HepG2 (cell line): ENCODE data around the gene SLC7A10. TPM values are rescaled to one million over a fixed set of nuclear protein-coding genes. Genes with fewer than 3 reads are reported as not detected.
A peak's percentile ranks its signal among the peaks of the same experiment; 100 is the strongest.

Source experiments
- AGO1 ChIP-seq: fragments of 200-400 bp; formaldehyde crosslinking; IDR thresholded peaks from 2 replicates; pipeline ENCODE4 v1.6.1; 2017; ENCODE audit warnings: mild to moderate bottlenecking, low read depth, low read length, moderate library complexity; ENCODE audit not compliant: poor library complexity, severe bottlenecking
- CREB1 ChIP-seq, 2 experiments: fragments of 450-650 bp in 1 of 2; IDR thresholded peaks; 2 replicates each; pipeline ENCODE4 v1.6.1; 2016 to 2017; ENCODE audit warnings: control low read depth in 1 of 2, mild to moderate bottlenecking in 1 of 2, missing compliant biosample characterization in 1 of 2, missing genetic modification characterization in 1 of 2
- ESRRA ChIP-seq: sonication (generic); formaldehyde crosslinking; IDR thresholded peaks from 2 replicates; pipeline ENCODE4 v1.5.1; 2020; ENCODE audit warnings: mild to moderate bottlenecking, low read depth, missing genetic modification reagents
- GATA4 ChIP-seq: sonication (generic); IDR thresholded peaks from 2 replicates; pipeline ENCODE4 v1.6.1; 2016; ENCODE audit warnings: antibody characterized with exemption, low read depth, borderline replicate concordance
- GATAD2A ChIP-seq: IDR thresholded peaks from 2 replicates; pipeline ENCODE4 v1.6.1; 2016
- HIVEP1 ChIP-seq: sonication (generic); formaldehyde crosslinking; IDR thresholded peaks from 2 replicates; pipeline ENCODE4 v1.4.0; 2020; ENCODE audit warnings: mild to moderate bottlenecking, missing genetic modification reagents
- MAZ ChIP-seq, 2 experiments: sonication (generic) in 1 of 2; formaldehyde crosslinking in 1 of 2; IDR thresholded peaks; 2 replicates each; pipeline versions ENCODE4 v1.5.0 to v1.6.1; 2012 to 2020; ENCODE audit warnings: low read depth in 2 of 2, mild to moderate bottlenecking in 2 of 2, borderline replicate concordance in 1 of 2, improper control_type of control experiment in 1 of 2, low read length in 1 of 2, missing genetic modification reagents in 1 of 2, moderate library complexity in 1 of 2
- NFIB ChIP-seq: sonication (generic); formaldehyde crosslinking; IDR thresholded peaks from 2 replicates; pipeline ENCODE4 v1.9.0; 2021; ENCODE audit warnings: missing genetic modification reagents, mild to moderate bottlenecking, borderline replicate concordance
- PITX1 ChIP-seq: sonication (generic); formaldehyde crosslinking; IDR thresholded peaks from 2 replicates; pipeline ENCODE4 v1.5.1; 2020; ENCODE audit warnings: mild to moderate bottlenecking, missing genetic modification reagents
- SP4 ChIP-seq: sonication (generic); formaldehyde crosslinking; IDR thresholded peaks from 2 replicates; pipeline ENCODE4 v1.8.1; 2023; ENCODE audit warnings: mild to moderate bottlenecking, missing genetic modification reagents
- SRSF4 ChIP-seq: fragments of 200-400 bp; formaldehyde crosslinking; IDR thresholded peaks from one replicate; pipeline ENCODE4 v1.6.1; 2018; ENCODE audit warnings: mild to moderate bottlenecking, low read depth, low read length, moderate library complexity; ENCODE audit not compliant: poor library complexity, severe bottlenecking
- ZBTB3 ChIP-seq: sonication (generic); formaldehyde crosslinking; IDR thresholded peaks from 2 replicates; pipeline ENCODE4 v1.4.0; 2020; ENCODE audit warnings: low read depth, mild to moderate bottlenecking, moderate library complexity, missing genetic modification reagents, borderline replicate concordance
- ZFP1 ChIP-seq: IDR thresholded peaks from 2 replicates; pipeline ENCODE4 v1.6.1; 2016
- ZMYM3 ChIP-seq: sonication (generic); formaldehyde crosslinking; IDR thresholded peaks from 2 replicates; pipeline ENCODE4 v1.5.1; 2020; ENCODE audit warnings: mild to moderate bottlenecking, missing genetic modification reagents
- ZNF12 ChIP-seq: sonication (generic); formaldehyde crosslinking; IDR thresholded peaks from 2 replicates; pipeline ENCODE4 v1.5.0; 2020; ENCODE audit warnings: missing genetic modification reagents
- ZNF510 ChIP-seq: sonication (generic); formaldehyde crosslinking; IDR thresholded peaks from 2 replicates; pipeline ENCODE4 v1.4.0; 2020; ENCODE audit warnings: low read depth, mild to moderate bottlenecking, missing genetic modification reagents
- polyA plus RNA-seq, 8 experiments: library from polyadenylated mRNA; depleted of rRNA in 3 of 8; stranded (reverse) in 7 of 8; unstranded in 1 of 8; fragments of >200 nt; fragmentation: Illumina TruSeq in 4 of 8; extraction: Trizol in 4 of 8; gene quantifications; 2 replicates each; pipeline versions ENCODE4 v1.2.1 to v1.2.3, GENCODE V29; 2011 to 2016; ENCODE audit warnings: low read depth in 4 of 8, missing spikeins in 1 of 8, mixed read lengths in 1 of 8; ENCODE audit not compliant: insufficient read depth in 1 of 8
- total RNA-seq, 5 experiments: library from RNA; depleted of rRNA; stranded (reverse); fragments of >200 nt; fragmentation: Illumina TruSeq; extraction: Trizol; gene quantifications; 2 replicates each; pipeline ENCODE4 v1.2.3, GENCODE V29; 2016; ENCODE audit warnings: low read depth in 1 of 5
- TF ChIP-seq, protein P1 (sequence below): sonication (generic); formaldehyde crosslinking; IDR thresholded peaks from 2 replicates; pipeline ENCODE4 v1.4.0; 2020; ENCODE audit warnings: missing genetic modification reagents, borderline replicate concordance
- TF ChIP-seq, protein P2 (sequence below): sonication (generic); formaldehyde crosslinking; conservative IDR thresholded peaks from 2 replicates; pipeline ENCODE4 v1.8.0; 2022; ENCODE audit warnings: mild to moderate bottlenecking, moderate library complexity, missing genetic modification reagents
- TF ChIP-seq, protein P3 (sequence below): sonication (generic); formaldehyde crosslinking; IDR thresholded peaks from 2 replicates; pipeline ENCODE4 v1.4.0; 2020; ENCODE audit warnings: missing genetic modification reagents, borderline replicate concordance

SLC7A10 gene
- total and polyA plus RNA-seq, 2 of the 13 experiments (the other 11 are each of a cell fraction or from before 2014, with no cell fraction given): 1.1 to 2.2 TPM

DNA sequence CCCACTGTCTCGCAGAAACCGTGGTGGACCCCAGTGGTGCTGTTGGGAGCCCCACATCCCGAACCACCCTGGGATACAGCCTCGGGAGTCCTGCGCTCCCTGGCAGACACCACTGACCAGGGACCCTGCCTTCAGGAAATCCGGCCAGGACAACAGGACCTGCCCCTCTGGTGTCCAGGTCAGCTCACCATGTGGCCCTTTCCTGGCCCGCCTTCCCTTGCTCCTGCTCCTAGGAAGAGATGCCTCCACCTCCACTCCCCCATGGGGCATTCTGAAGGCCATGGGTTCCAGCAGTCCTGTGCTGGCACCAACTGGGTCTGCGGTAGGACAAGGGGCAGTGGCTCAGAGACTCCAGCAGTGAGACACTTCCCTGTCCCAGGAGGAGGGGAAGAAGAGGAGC is 22.5 kb upstream of the SLC7A10 start (continued):
- TF ChIP-seq NFIB (no peak), ZBTB3 (CRISPR knock-in tag) (no peak), AGO1 (no peak), ZFP1 (CRISPR knock-in tag) (no peak), ZNF510 (CRISPR knock-in tag) (0 out of 2 replicates have a peak, but pooled peaks have one; percentile 41), GATAD2A (CRISPR knock-in tag) (no peak), SRSF4 (no peak), PITX1 (CRISPR knock-in tag) (no peak), GATA4 (no peak), ESRRA (CRISPR knock-in tag) (no peak), ZMYM3 (CRISPR knock-in tag) (no peak), SP4 (no peak), MAZ (IDR thresholded peaks at IDR 0.05; ENCODE audit: borderline replicate concordance, low read depth, low read length) (no peak), MAZ (CRISPR knock-in tag; IDR thresholded peaks at IDR 0.05; ENCODE audit: low read depth) (peak; percentile 59), CREB1 (IDR thresholded peaks at IDR 0.05) (no peak), CREB1 (CRISPR knock-in tag; IDR thresholded peaks at IDR 0.05) (no peak), ZNF12 (CRISPR knock-in tag) (no peak), HIVEP1 (CRISPR knock-in tag) (no peak)
- TF ChIP-seq, protein P1, sequence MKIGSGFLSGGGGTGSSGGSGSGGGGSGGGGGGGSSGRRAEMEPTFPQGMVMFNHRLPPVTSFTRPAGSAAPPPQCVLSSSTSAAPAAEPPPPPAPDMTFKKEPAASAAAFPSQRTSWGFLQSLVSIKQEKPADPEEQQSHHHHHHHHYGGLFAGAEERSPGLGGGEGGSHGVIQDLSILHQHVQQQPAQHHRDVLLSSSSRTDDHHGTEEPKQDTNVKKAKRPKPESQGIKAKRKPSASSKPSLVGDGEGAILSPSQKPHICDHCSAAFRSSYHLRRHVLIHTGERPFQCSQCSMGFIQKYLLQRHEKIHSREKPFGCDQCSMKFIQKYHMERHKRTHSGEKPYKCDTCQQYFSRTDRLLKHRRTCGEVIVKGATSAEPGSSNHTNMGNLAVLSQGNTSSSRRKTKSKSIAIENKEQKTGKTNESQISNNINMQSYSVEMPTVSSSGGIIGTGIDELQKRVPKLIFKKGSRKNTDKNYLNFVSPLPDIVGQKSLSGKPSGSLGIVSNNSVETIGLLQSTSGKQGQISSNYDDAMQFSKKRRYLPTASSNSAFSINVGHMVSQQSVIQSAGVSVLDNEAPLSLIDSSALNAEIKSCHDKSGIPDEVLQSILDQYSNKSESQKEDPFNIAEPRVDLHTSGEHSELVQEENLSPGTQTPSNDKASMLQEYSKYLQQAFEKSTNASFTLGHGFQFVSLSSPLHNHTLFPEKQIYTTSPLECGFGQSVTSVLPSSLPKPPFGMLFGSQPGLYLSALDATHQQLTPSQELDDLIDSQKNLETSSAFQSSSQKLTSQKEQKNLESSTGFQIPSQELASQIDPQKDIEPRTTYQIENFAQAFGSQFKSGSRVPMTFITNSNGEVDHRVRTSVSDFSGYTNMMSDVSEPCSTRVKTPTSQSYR (CRISPR knock-in tag): 0 out of 2 replicates have a peak, but pooled peaks have one; percentile 5
- TF ChIP-seq, protein P2, sequence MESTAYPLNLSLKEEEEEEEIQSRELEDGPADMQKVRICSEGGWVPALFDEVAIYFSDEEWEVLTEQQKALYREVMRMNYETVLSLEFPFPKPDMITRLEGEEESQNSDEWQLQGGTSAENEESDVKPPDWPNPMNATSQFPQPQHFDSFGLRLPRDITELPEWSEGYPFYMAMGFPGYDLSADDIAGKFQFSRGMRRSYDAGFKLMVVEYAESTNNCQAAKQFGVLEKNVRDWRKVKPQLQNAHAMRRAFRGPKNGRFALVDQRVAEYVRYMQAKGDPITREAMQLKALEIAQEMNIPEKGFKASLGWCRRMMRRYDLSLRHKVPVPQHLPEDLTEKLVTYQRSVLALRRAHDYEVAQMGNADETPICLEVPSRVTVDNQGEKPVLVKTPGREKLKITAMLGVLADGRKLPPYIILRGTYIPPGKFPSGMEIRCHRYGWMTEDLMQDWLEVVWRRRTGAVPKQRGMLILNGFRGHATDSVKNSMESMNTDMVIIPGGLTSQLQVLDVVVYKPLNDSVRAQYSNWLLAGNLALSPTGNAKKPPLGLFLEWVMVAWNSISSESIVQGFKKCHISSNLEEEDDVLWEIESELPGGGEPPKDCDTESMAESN: 0 out of 2 replicates have a peak, but pooled peaks have one; percentile 5
- TF ChIP-seq, protein P3, sequence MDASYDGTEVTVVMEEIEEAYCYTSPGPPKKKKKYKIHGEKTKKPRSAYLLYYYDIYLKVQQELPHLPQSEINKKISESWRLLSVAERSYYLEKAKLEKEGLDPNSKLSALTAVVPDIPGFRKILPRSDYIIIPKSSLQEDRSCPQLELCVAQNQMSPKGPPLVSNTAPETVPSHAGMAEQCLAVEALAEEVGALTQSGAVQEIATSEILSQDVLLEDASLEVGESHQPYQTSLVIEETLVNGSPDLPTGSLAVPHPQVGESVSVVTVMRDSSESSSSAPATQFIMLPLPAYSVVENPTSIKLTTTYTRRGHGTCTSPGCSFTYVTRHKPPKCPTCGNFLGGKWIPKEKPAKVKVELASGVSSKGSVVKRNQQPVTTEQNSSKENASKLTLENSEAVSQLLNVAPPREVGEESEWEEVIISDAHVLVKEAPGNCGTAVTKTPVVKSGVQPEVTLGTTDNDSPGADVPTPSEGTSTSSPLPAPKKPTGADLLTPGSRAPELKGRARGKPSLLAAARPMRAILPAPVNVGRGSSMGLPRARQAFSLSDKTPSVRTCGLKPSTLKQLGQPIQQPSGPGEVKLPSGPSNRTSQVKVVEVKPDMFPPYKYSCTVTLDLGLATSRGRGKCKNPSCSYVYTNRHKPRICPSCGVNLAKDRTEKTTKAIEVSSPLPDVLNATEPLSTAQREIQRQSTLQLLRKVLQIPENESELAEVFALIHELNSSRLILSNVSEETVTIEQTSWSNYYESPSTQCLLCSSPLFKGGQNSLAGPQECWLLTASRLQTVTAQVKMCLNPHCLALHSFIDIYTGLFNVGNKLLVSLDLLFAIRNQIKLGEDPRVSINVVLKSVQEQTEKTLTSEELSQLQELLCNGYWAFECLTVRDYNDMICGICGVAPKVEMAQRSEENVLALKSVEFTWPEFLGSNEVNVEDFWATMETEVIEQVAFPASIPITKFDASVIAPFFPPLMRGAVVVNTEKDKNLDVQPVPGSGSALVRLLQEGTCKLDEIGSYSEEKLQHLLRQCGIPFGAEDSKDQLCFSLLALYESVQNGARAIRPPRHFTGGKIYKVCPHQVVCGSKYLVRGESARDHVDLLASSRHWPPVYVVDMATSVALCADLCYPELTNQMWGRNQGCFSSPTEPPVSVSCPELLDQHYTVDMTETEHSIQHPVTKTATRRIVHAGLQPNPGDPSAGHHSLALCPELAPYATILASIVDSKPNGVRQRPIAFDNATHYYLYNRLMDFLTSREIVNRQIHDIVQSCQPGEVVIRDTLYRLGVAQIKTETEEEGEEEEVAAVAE (CRISPR knock-in tag): 0 out of 2 replicates have a peak, but pooled peaks have one; percentile 11
